GM12878 (cell line): ENCODE data around the gene XRN2. TPM values are rescaled to one million over a fixed set of nuclear protein-coding genes. Genes with fewer than 3 reads are reported as not detected.

ENCODE experiments used
- ATAC-seq: fragments of 200-7000 bp; cut with Tn5 transposase; 3 replicates; pipeline ENCODE4 v1.9.1; 2020; ENCODE audit warnings: mild to moderate bottlenecking, moderate library complexity
- BruUV-seq: library from RNA; stranded (reverse); fragments of 400-500 nt; replicated peaks from 2 replicates; lab custom pipeline; 2021; lab: Mats Ljungman, UMichigan
- CTCF ChIA-PET: fragments of 300-600 bp; sonication (Branson Sonifier 250); formaldehyde crosslinking; extraction: SDS; loops from one replicate; lab custom pipeline; 2021; ENCODE audit warnings: inconsistent platforms; lab: Yijun Ruan, JAX
- POLR2A ChIA-PET: fragments of 350-600 bp; formaldehyde crosslinking; extraction: SDS; loops from one replicate; lab custom pipeline; 2021; ENCODE audit warnings: inconsistent platforms; lab: Charles Lee
- RAD21 ChIA-PET: fragments of 300-600 bp; sonication (Branson Sonifier 250); formaldehyde crosslinking; loops from one replicate; lab custom pipeline; 2023; ENCODE audit warnings: antibody characterized with exemption; ENCODE audit not compliant: unreplicated experiment; lab: Charles Lee
- SMC1A ChIA-PET: fragments of 300-600 bp; sonication (Branson Sonifier 250); formaldehyde crosslinking; loops from one replicate; lab custom pipeline; 2023; ENCODE audit not compliant: unreplicated experiment, uncharacterized antibody; lab: Charles Lee
- DNase-seq: peaks from one replicate; pipeline ENCODE4 v3.0.0-alpha.2; 2011; ENCODE audit warnings: low read depth, low spot score
- FAIRE-seq: peaks from 3 replicates; lab custom pipeline; 2011; peaks lifted over from hg19 to GRCh38; lab: Jason Lieb, UNC
- H2AFZ ChIP-seq: 2 replicates; pipeline ENCODE4 v1.6.0; 2011; ENCODE audit warnings: low read depth, low read length, control low read depth; ENCODE audit not compliant: control insufficient read depth
- H3K27ac ChIP-seq: 2 replicates; pipeline ENCODE4 v1.5.1; 2011; ENCODE audit warnings: control low read depth; ENCODE audit not compliant: control insufficient read depth, insufficient read depth
- H3K27me3 ChIP-seq, 2 experiments: replicated peaks in 1 of 2; 2 replicates each; pipeline versions ENCODE4 v1.6.0 to v1.6.1; 2011; ENCODE audit warnings: low read length in 1 of 2; ENCODE audit not compliant: control insufficient read depth in 2 of 2, insufficient read depth in 2 of 2
- H3K36me3 ChIP-seq, 2 experiments: 2 replicates each; pipeline ENCODE4 v1.5.1; 2011; ENCODE audit warnings: low read length in 1 of 2; ENCODE audit not compliant: control insufficient read depth in 2 of 2, insufficient read depth in 2 of 2
- H3K4me1 ChIP-seq: 2 replicates; pipeline ENCODE4 v1.6.1; 2011; ENCODE audit warnings: mild to moderate bottlenecking, low read length, moderate library complexity, mixed read lengths; ENCODE audit not compliant: control insufficient read depth, insufficient read depth
- H3K4me2 ChIP-seq: 2 replicates; pipeline ENCODE4 v1.6.0; 2011; ENCODE audit warnings: control low read depth; ENCODE audit not compliant: control insufficient read depth, insufficient read depth
- H3K4me3 ChIP-seq: fragments of 200-600 bp; sonication (generic); 2 replicates; pipeline ENCODE4 v1.5.1; 2016
- H3K79me2 ChIP-seq: 2 replicates; pipeline ENCODE4 v1.6.0; 2011; ENCODE audit warnings: low read length; ENCODE audit not compliant: control insufficient read depth, insufficient read depth
- H3K9ac ChIP-seq: 2 replicates; pipeline ENCODE4 v1.8.0; 2011; ENCODE audit warnings: low read length, control low read depth, mixed read lengths; ENCODE audit not compliant: control insufficient read depth, insufficient read depth
- H3K9me3 ChIP-seq: replicated peaks from 3 replicates; pipeline ENCODE4 v1.5.1; 2011; ENCODE audit warnings: mild to moderate bottlenecking, low read length; ENCODE audit not compliant: control insufficient read depth, insufficient read depth
- H4K20me1 ChIP-seq: 2 replicates; pipeline ENCODE4 v1.6.0; 2011; ENCODE audit not compliant: control insufficient read depth, insufficient read depth
- NFYB ChIP-seq: IDR thresholded peaks from 2 replicates; pipeline ENCODE4 v1.6.1; 2011; ENCODE audit warnings: low read depth, mild to moderate bottlenecking, low read length, improper control_type of control experiment, moderate library complexity; ENCODE audit not compliant: insufficient read depth
- NRF1 ChIP-seq: conservative IDR thresholded peaks from 2 replicates; pipeline ENCODE4 v1.6.1; 2011; ENCODE audit warnings: mild to moderate bottlenecking, low read depth, low read length, improper control_type of control experiment
- SIN3A ChIP-seq: IDR thresholded peaks from 2 replicates; pipeline ENCODE4 v1.6.1; 2012; ENCODE audit warnings: low read depth, low read length, improper control_type of control experiment
- SUPT20H ChIP-seq: IDR thresholded peaks from 2 replicates; pipeline ENCODE4 v1.6.1; 2011; ENCODE audit warnings: low read depth, mild to moderate bottlenecking, low read length, moderate library complexity, borderline replicate concordance; ENCODE audit not compliant: control insufficient read depth
- WGBS: methylation state at CpG from one replicate; pipeline ENCODE4 v1.1.6; 2016; ENCODE audit warnings: low lambda C conversion rate; ENCODE audit not compliant: insufficient replicate concordance, insufficient coverage; ENCODE audit errors: missing lambda C conversion rate; 5-methylcytosine and 5-hydroxymethylcytosine counted together
- in situ Hi-C: fragments of 300-500 bp; cut with MboI; formaldehyde crosslinking; loops from 9 replicates; pipeline ENCODE4 v1.14.3; 2018; ENCODE audit warnings: mixed read lengths
- intact Hi-C: fragments of 100-400 bp; cut with micrococcal nuclease; formaldehyde crosslinking; loops from one replicate; pipeline ENCODE4 v1.14.2; 2022; ENCODE audit not compliant: unreplicated experiment
- polyA plus RNA-seq, 11 experiments: library from polyadenylated mRNA; depleted of rRNA in 4 of 11; unstranded in 6 of 11; stranded (reverse) in 5 of 11; fragments of >200 nt; fragmentation: Nextera tagmentation in 4 of 11; fragmentation: Illumina TruSeq in 1 of 11; extraction: Ambion mirVana in 4 of 11; extraction: Trizol in 1 of 11; gene quantifications; 1 replicate in 1 of 11; 2 replicates in 10 of 11; pipeline versions ENCODE4 v1.2.1 to v1.2.3, GENCODE V29; 2011 to 2016; ENCODE audit warnings: inconsistent platforms in 2 of 11, missing spikeins in 2 of 11, low read depth in 1 of 11
- total RNA-seq, 4 experiments: library from RNA; depleted of rRNA in 3 of 4; stranded (reverse); fragments of >200 nt in 3 of 4; fragmentation: Illumina TruSeq in 1 of 4; extraction: Trizol in 1 of 4; gene quantifications; 2 replicates each; pipeline versions ENCODE4 v1.2.1 to v1.2.3, GENCODE V29; 2013 to 2021
- TF ChIP-seq, protein P1 (sequence below): fragments of 450-650 bp; IDR thresholded peaks from 2 replicates; pipeline ENCODE4 v1.6.1; 2018; ENCODE audit warnings: borderline replicate concordance, mild to moderate bottlenecking; ENCODE audit not compliant: partially characterized antibody
- TF ChIP-seq, protein P2 (sequence below): IDR thresholded peaks from 2 replicates; pipeline ENCODE4 v1.6.1; 2012; ENCODE audit warnings: low read depth, low read length, improper control_type of control experiment

XRN2 gene
- total and polyA plus RNA-seq, 10 of the 15 experiments (the other 5 are each of a cell fraction or from before 2014, with no cell fraction given) = 59.7 to 97.8 (median 75.6) TPM

DNA sequence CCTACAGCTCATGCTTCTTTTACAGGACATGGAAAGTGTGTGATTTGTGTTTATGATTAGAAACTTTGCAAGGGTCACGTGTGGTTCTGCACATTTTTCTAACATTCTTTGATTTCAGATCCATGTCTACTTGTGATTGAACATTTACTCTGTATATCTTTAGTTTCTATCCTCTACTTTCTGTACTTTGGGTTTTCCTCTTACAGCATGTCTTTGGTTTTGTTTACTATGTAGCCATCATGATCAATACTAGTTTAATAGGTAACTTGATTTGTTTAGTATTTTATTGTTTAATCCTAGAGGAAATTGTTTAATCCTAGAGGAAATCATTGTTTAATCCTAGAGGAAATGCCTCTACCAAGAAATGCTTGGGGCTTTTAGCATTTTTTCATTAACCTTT, 41.8 kb downstream of the XRN2 start:
- H3K9ac ChIP-seq = no peak overlapping the region
- no peak overlapping the region for H3K4me3 ChIP-seq
- no peak for DNase-seq
- no peaks in the 10 kb centered on the region; the same call in 1 of the 2 replicates for H3K79me2 ChIP-seq
- ChIA-PET CTCF (interaction anchor here (0.9 to 2.2 kb wide), 3 partner anchors 11 to 109 kb away, joined by 3 to 5 read pairs (median 4); no protein-coding TSS in a partner anchor), RAD21 (no interaction called here), SMC1A (interaction anchor here (2.3 kb wide), 1 partner anchor 12 kb away, joined by 5 read pairs; no protein-coding TSS in a partner anchor), POLR2A (no interaction called here)
- TF ChIP-seq, protein P1, sequence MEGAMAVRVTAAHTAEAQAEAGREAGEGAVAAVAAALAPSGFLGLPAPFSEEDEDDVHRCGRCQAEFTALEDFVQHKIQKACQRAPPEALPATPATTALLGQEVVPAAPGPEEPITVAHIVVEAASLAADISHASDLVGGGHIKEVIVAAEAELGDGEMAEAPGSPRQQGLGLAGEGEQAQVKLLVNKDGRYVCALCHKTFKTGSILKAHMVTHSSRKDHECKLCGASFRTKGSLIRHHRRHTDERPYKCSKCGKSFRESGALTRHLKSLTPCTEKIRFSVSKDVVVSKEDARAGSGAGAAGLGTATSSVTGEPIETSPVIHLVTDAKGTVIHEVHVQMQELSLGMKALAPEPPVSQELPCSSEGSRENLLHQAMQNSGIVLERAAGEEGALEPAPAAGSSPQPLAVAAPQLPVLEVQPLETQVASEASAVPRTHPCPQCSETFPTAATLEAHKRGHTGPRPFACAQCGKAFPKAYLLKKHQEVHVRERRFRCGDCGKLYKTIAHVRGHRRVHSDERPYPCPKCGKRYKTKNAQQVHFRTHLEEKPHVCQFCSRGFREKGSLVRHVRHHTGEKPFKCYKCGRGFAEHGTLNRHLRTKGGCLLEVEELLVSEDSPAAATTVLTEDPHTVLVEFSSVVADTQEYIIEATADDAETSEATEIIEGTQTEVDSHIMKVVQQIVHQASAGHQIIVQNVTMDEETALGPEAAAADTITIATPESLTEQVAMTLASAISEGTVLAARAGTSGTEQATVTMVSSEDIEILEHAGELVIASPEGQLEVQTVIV = no peak
- TF ChIP-seq NRF1 (no peak), NFYB (no peak), SIN3A (no peak), SUPT20H (no peak)
- TF ChIP-seq, protein P2, sequence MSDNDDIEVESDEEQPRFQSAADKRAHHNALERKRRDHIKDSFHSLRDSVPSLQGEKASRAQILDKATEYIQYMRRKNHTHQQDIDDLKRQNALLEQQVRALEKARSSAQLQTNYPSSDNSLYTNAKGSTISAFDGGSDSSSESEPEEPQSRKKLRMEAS = no peak
- H3K4me2 ChIP-seq = no peak overlapping the region
- no TSS peak for BruUV-seq
- no peak overlapping the region for H2AFZ ChIP-seq
- no peaks in the 10 kb centered on the region for H3K9me3 ChIP-seq
- intact Hi-C loops = no loop called here
- H4K20me1 ChIP-seq = no peaks in the 10 kb centered on the region
- no peaks in the 10 kb centered on the region for H3K4me1 ChIP-seq
- H3K36me3 ChIP-seq = peaks cover 2 to 33% of the 10 kb centered on the region in 2 experiments
- no peak for FAIRE-seq
- no peaks in the 10 kb centered on the region for H3K27me3 ChIP-seq
- 100% methylated on average over 1 of the region's 1 CpG for WGBS
- in situ Hi-C loops = no loop called here
- H3K27ac ChIP-seq = no peak overlapping the region
- no peak for ATAC-seq
